Measurements from ENCODE around the gene OPALIN. TPM values are rescaled to one million over a fixed set of nuclear protein-coding genes. Genes with fewer than 3 reads are reported as not detected.

The OPALIN gene
- total RNA-seq, 4 donors from 2014 or later, result not detected

DNA sequence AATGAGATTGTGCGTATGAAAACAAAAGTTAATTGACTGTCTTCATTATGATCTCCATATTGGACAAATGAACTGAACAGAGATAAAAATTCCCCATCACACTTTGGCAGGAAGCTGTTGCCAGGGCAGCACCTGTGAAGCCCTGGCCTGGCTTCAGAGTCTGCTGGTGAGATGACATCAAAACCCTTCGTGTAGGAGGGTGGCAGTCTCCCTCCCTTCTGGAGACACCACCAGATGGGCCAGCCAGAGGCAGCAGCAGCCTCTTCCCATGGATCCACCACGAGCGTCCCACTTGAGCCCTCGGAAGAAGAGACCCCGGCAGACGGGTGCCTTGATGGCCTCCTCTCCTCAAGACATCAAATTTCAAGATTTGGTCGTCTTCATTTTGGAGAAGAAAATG lies 54.6 kb downstream of the OPALIN start, which contains the start of gene DNTT:
TSS of gene DNTT (plus strand) at position 205 of the 400 bp plus-strand sequence. CDS start at position 269, 64 bp downstream.
- intact Hi-C loops (cut with DNase I; ENCODE audit: low total_unique reads), result no loop called here
- DNase-seq (ENCODE audit: low spot score in 2 of 2), result no peak
- TF ChIP-seq, protein P1, sequence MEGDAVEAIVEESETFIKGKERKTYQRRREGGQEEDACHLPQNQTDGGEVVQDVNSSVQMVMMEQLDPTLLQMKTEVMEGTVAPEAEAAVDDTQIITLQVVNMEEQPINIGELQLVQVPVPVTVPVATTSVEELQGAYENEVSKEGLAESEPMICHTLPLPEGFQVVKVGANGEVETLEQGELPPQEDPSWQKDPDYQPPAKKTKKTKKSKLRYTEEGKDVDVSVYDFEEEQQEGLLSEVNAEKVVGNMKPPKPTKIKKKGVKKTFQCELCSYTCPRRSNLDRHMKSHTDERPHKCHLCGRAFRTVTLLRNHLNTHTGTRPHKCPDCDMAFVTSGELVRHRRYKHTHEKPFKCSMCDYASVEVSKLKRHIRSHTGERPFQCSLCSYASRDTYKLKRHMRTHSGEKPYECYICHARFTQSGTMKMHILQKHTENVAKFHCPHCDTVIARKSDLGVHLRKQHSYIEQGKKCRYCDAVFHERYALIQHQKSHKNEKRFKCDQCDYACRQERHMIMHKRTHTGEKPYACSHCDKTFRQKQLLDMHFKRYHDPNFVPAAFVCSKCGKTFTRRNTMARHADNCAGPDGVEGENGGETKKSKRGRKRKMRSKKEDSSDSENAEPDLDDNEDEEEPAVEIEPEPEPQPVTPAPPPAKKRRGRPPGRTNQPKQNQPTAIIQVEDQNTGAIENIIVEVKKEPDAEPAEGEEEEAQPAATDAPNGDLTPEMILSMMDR (IDR thresholded peaks at IDR 0.05), result no peak
- no peak for TF ChIP-seq POLR2A (IDR thresholded peaks at IDR 0.05)
- no peak within 1 kb of the TSS for H3K4me3 ChIP-seq (ENCODE audit: low read depth, poor library complexity, severe bottlenecking)
- 73 to 80% methylated on average over 3 to 8 of the region's 8 CpGs for WGBS, 2 donors

- TF ChIP-seq, protein P1 (IDR thresholded peaks at IDR 0.05), result no peak
- 56 to 79% methylated on average over 1 of the region's 1 CpG for WGBS, 2 donors
- DNase-seq (ENCODE audit: low spot score in 2 of 2), result no peak
- intact Hi-C loops (cut with DNase I; ENCODE audit: low total_unique reads), result no loop called here
- no peak overlapping the region for H3K4me3 ChIP-seq (ENCODE audit: low read depth, poor library complexity, severe bottlenecking)
Observed at GRCh38 chr10:96301616-96302015, 57.2 kb downstream of the OPALIN start.

DNA sequence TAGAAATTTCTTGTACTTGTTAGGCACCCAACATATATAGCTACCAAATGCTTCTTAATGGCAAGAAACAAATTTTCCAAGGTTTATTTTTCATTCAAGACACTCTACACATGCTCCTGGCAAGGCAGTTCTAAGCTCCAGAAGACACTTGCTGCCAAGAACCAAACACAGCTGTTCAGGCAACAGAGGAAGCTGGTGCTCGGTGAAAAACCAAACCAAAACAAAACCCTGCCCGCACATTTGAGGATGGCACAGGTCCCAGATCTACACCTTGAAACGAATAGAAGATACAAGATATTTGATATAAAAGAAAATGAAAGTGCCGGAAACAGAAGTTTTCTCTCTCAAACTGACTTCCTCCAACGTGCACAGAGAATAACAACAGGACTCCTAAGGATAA lies 59.4 kb downstream of the OPALIN start:
- TF ChIP-seq POLR2A (IDR thresholded peaks at IDR 0.05), result no peak
- TF ChIP-seq, protein P1 (IDR thresholded peaks at IDR 0.05), result no peak
- no peak overlapping the region for H3K4me3 ChIP-seq (ENCODE audit: low read depth, poor library complexity, severe bottlenecking)
- DNase-seq (ENCODE audit: low spot score in 2 of 2), result no peak
- intact Hi-C loops (cut with DNase I; ENCODE audit: low total_unique reads), result loop anchor here (5.0 to 10.0 kb wide), 2 partner anchors 67 to 275 kb away; no protein-coding TSS in a partner anchor
- 19 to 28% methylated on average over 5 of the region's 5 CpGs for WGBS, 2 donors

- DNase-seq (ENCODE audit: low spot score in 2 of 2), result no peak
- 80 to 89% methylated on average over 3 of the region's 3 CpGs for WGBS, 2 donors
- no peak overlapping the region for H3K4me3 ChIP-seq (ENCODE audit: low read depth, poor library complexity, severe bottlenecking)
- no peak for TF ChIP-seq POLR2A (IDR thresholded peaks at IDR 0.05)
- TF ChIP-seq, protein P1 (IDR thresholded peaks at IDR 0.05), result no peak
- intact Hi-C loops (cut with DNase I; ENCODE audit: low total_unique reads), result loop anchor here (5.0 to 10.0 kb wide), 2 partner anchors 66 to 274 kb away; no protein-coding TSS in a partner anchor
Observed at GRCh38 chr10:96298362-96298761, 60.4 kb downstream of the OPALIN start.

DNA sequence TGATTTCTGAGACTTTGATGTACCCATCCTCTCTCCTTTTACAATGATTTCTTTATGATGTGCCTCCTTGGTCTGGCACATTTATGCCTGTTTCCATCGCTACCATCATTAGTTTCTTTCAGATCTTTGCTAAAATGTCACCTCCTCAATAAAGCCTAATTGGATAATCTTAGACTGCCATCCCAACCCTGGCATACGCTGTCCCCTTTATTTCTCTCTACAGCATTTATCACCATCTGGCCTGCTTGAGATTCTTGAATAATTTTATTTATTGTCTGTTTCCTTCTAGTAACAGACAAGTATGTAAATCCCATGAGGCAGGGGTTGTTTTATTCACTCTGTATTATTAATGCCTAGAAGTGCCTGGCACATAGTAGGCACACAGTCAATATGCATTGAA lies 61.3 kb downstream of the OPALIN start:
- H3K4me3 ChIP-seq (ENCODE audit: low read depth, poor library complexity, severe bottlenecking), result no peak overlapping the region
- no peak for DNase-seq (ENCODE audit: low spot score in 2 of 2)
- TF ChIP-seq, protein P1 (IDR thresholded peaks at IDR 0.05), result no peak
- no peak for TF ChIP-seq POLR2A (IDR thresholded peaks at IDR 0.05)
- WGBS, 2 donors, result 83 to 93% methylated on average over 2 of the region's 2 CpGs
- intact Hi-C loops (cut with DNase I; ENCODE audit: low total_unique reads), result loop anchor here (5.0 to 10.0 kb wide), 2 partner anchors 65 to 273 kb away; no protein-coding TSS in a partner anchor

DNA sequence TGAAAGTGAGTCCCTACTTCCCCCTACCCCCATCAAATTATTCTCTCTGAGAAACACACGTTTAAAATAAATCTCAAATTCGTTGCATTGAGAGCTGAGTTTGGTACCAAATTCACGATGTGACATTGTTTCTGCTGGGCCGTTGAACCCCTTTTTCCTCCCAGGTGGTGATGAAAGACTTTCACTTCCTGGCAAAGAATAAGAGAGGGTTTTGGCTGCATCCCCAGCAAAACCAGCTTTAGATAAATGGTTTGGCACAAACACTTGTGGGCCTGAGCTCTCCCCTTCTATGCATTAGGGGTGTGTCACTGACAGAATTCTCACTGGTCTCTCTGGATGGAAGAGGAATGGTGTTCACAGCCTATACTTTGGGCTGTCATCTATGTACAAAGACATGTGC lies 63.3 kb downstream of the OPALIN start:
- intact Hi-C loops (cut with DNase I; ENCODE audit: low total_unique reads), result loop anchor here (5.0 to 10.0 kb wide), 2 partner anchors 63 to 271 kb away; no protein-coding TSS in a partner anchor
- H3K4me3 ChIP-seq (ENCODE audit: low read depth, poor library complexity, severe bottlenecking), result no peak overlapping the region
- TF ChIP-seq, protein P1 (IDR thresholded peaks at IDR 0.05), result no peak
- TF ChIP-seq POLR2A (IDR thresholded peaks at IDR 0.05), result no peak
- WGBS, 2 donors, result 36 to 40% methylated on average over 4 of the region's 4 CpGs
- DNase-seq (ENCODE audit: low spot score in 2 of 2), result no peak

Measured in lower leg skin (tissue), 4 donors.